Left colon (tissue), 2 donors: ENCODE results near the gene KCNQ2. TPM values are rescaled to one million over a fixed set of nuclear protein-coding genes. Genes with fewer than 3 reads are reported as not detected.
"Not testable (repeated sequence)": the region's sequence is repeated elsewhere in the genome, so short reads cannot be mapped to it uniquely, and the experiment has no call there.

Source experiments
- ATAC-seq: fragments of 200-7000 bp; cut with Tn5 transposase; one replicate; pipeline ENCODE4 v1.9.1; 2020; ENCODE audit warnings: mild to moderate bottlenecking, moderate library complexity
- DNase-seq, 2 donors: peaks; one replicate each; pipeline ENCODE4 v3.0.0-alpha.2; 2020
- intact Hi-C, 2 donors: fragments of 100-400 bp; cut with DNase I in 1 of 2; cut with micrococcal nuclease in 1 of 2; formaldehyde crosslinking; loops; one replicate each; pipeline versions ENCODE4 v1.11.2 to v1.14.0; 2022; cut with DNase I, micrococcal nuclease
- total RNA-seq, 2 donors: library from RNA; stranded (reverse); fragmentation: NEBNext Ultra II Directional; extraction: Animal tissue kit (Norgen Biotek cat#: 25700); gene quantifications; one replicate each; pipeline ENCODE4 v1.2.1, GENCODE V29; 2021
- donor health status: DM: no; HTN: no; CAD: no.
- donor health status: DM: yes; HTN: yes; CAD: no.

Gene KCNQ2
- total RNA-seq, 2 donors from 2014 or later, result 0.21 to 0.28 TPM

- intact Hi-C loops, result no loop called here
- DNase-seq (no peak), ATAC-seq (no peak)
Observed at GRCh38 chr20:63493563-63494020, 21.1 kb upstream of the KCNQ2 start.

- ATAC-seq (no peak), DNase-seq (no peak)
- intact Hi-C loops, result no loop called here
Observed at GRCh38 chr20:63492982-63493381, 20.5 kb upstream of the KCNQ2 start.

- DNase-seq, result no peak
- no peak for ATAC-seq
- intact Hi-C loops, result no loop called here
Observed at GRCh38 chr20:63492518-63492917, 20.1 kb upstream of the KCNQ2 start.

- intact Hi-C loops, result no loop called here
- ATAC-seq, result no peak
- DNase-seq, result no peak
Observed at GRCh38 chr20:63491635-63492230, 19.3 kb upstream of the KCNQ2 start.

- intact Hi-C loops, result no loop called here
- DNase-seq, result no peak
- no peak for ATAC-seq
Observed at GRCh38 chr20:63491078-63491477, 18.6 kb upstream of the KCNQ2 start.

GRCh38 chr20:63490416-63490815, 18.0 kb upstream of the KCNQ2 start:
- intact Hi-C loops, result no loop called here
- DNase-seq (no peak), ATAC-seq (no peak)

GRCh38 chr20:63488315-63489251, 16.1 kb upstream of the KCNQ2 start:
- intact Hi-C loops, result no loop called here
- no peak for DNase-seq

GRCh38 chr20:63487781-63488241, 15.4 kb upstream of the KCNQ2 start:
- intact Hi-C loops, result no loop called here
- ATAC-seq (no peak), DNase-seq (no peak)

More at GRCh38 chr20:63488315-63489251, 16.1 kb upstream of the KCNQ2 start:
- ATAC-seq, result no peak

GRCh38 chr20:63487116-63487764, 14.8 kb upstream of the KCNQ2 start:
- DNase-seq (no peak), ATAC-seq (no peak)
- intact Hi-C loops, result no loop called here

- intact Hi-C loops, result no loop called here
- no peak for DNase-seq
- no peak for ATAC-seq
Observed at GRCh38 chr20:63486300-63486855, 13.9 kb upstream of the KCNQ2 start.

GRCh38 chr20:63484651-63485403, 12.4 kb upstream of the KCNQ2 start:
- DNase-seq, result no peak
- ATAC-seq, result no peak
- intact Hi-C loops, result no loop called here

GRCh38 chr20:63484236-63484635, 11.8 kb upstream of the KCNQ2 start:
- DNase-seq (no peak), ATAC-seq (no peak)
- intact Hi-C loops, result no loop called here

- no peak for DNase-seq
- intact Hi-C loops, result no loop called here
- no peak for ATAC-seq
Observed at GRCh38 chr20:63483834-63484233, 11.4 kb upstream of the KCNQ2 start.

- intact Hi-C loops, result no loop called here
- ATAC-seq (no peak), DNase-seq (no peak)
Observed at GRCh38 chr20:63482021-63482587, 9.6 kb upstream of the KCNQ2 start.

GRCh38 chr20:63481503-63481902, 9.0 kb upstream of the KCNQ2 start:
- ATAC-seq (no peak), DNase-seq (no peak)
- intact Hi-C loops, result no loop called here

GRCh38 chr20:63479695-63480419, 7.4 kb upstream of the KCNQ2 start:
- ATAC-seq, intact Hi-C loops, DNase-seq: not testable (repeated sequence)

GRCh38 chr20:63478346-63479302, 6.2 kb upstream of the KCNQ2 start:
- intact Hi-C loops, result no loop called here
- DNase-seq, result no peak
- no peak for ATAC-seq
